Naive B cell (primary cell): ENCODE results near the gene CCDC24. TPM values are rescaled to one million over a fixed set of nuclear protein-coding genes. Genes with fewer than 3 reads are reported as not detected.

Experiments used
- ATAC-seq, 2 donors: fragments of 150-1000 bp; cut with Tn5 transposase; 2 replicates each; pipeline ENCODE4 v1.10.0; 2021; ENCODE audit warnings: low read depth in 2 of 2, mild to moderate bottlenecking in 2 of 2, moderate library complexity in 2 of 2
- DNase-seq: peaks from one replicate; pipeline ENCODE4 v3.0.0; 2022
- H3K27ac Mint-ChIP-seq, 6 donors: one replicate each; pipeline ENCODE4 v1.8.0; 2020 to 2022; ENCODE audit warnings: mild to moderate bottlenecking in 6 of 6, mixed read lengths in 6 of 6, moderate library complexity in 5 of 6, inconsistent platforms in 2 of 6
- H3K27me3 Mint-ChIP-seq, 3 donors: one replicate each; pipeline ENCODE4 v1.8.0; 2021 to 2022; ENCODE audit warnings: mixed read lengths in 3 of 3, mild to moderate bottlenecking in 1 of 3
- H3K36me3 Mint-ChIP-seq, 2 donors: one replicate each; pipeline ENCODE4 v1.8.0; 2020 to 2022; ENCODE audit warnings: mixed read lengths in 2 of 2, inconsistent platforms in 1 of 2, mild to moderate bottlenecking in 1 of 2
- H3K4me1 Mint-ChIP-seq, 3 donors: one replicate each; pipeline ENCODE4 v1.8.0; 2020 to 2022; ENCODE audit warnings: mixed read lengths in 3 of 3, inconsistent platforms in 1 of 3, mild to moderate bottlenecking in 1 of 3, moderate library complexity in 1 of 3
- H3K4me3 Mint-ChIP-seq, 8 donors: one replicate each; pipeline ENCODE4 v1.8.0; 2020 to 2022; ENCODE audit warnings: mild to moderate bottlenecking in 8 of 8, mixed read lengths in 8 of 8, moderate library complexity in 8 of 8, inconsistent platforms in 2 of 8
- H3K9me3 Mint-ChIP-seq, 7 donors: one replicate each; pipeline ENCODE4 v1.8.0; 2020 to 2022; ENCODE audit warnings: mixed read lengths in 7 of 7, mild to moderate bottlenecking in 5 of 7, inconsistent platforms in 2 of 7, moderate library complexity in 1 of 7
- polyA plus RNA-seq, 6 donors: library from polyadenylated mRNA; unstranded; fragments of 300-500 nt; fragmentation: Illumina TruSeq; gene quantifications; one replicate each; pipeline ENCODE4 v1.2.3, GENCODE V29; 2021; ENCODE audit warnings: low read depth in 6 of 6

CCDC24 gene
- polyA plus RNA-seq, 6 donors from 2014 or later, result 0.89 to 4.0 (median 2.0) TPM

DNA sequence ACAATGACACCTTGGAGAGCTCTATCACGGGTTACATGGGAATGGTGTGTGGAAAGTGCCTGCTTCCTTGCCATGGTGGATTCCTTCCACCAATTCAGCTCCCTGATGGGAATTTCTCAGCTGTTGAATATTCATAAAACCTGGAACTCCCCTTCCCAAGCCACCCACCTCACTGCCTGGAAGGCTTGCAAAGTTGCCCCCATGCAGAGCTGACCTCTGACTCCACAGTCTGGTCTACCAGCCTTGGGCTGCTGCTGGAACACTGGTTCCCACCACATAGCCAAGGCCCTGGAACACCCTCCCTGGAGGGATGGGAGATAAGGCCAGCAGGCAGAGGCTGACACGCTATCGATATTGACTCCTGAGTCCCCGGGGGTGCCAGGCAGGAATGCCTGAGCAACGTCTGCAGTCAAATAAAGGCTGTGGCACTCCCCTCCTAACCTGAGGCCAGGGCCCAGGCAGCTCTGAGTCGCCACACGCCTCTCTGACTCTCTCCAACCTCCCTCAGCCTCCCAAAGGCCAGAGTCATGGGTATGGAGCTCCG lies 8.8 kb downstream of the CCDC24 start:
- DNase-seq (no peak), ATAC-seq (no peak)
- Mint-ChIP-seq H3K4me1 (peaks cover 0 to 5% (median 0%) of the 10 kb centered on the region in 3 donors), H3K27ac (no peak overlapping the region), H3K27me3 (peaks cover 0 to 14% (median 0%) of the 10 kb centered on the region in 3 donors), H3K9me3 (no peaks in the 10 kb centered on the region), H3K36me3 (no peaks in the 10 kb centered on the region), H3K4me3 (peak overlapping the region in 1 of 8 donors; percentile 42)

DNA sequence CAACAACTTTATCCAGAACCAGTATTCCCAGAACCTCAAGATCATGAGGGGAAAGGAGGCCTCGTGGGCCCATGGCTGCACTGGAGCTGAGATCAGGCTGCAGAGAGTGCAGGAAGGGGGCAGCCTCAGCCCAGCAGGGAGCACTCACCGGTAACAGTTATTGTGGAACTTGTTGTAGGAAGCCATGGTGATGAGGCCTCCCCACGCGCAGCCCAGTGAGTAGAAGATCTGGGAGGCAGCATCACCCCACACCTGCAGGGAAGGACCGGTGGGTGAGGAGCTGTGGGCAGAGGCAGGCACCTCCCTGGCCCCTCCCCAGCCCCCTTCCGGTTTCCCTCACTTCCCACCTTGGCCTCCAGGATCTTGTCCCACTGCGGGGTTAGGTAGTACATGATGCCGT lies 10.8 kb downstream of the CCDC24 start:
- Mint-ChIP-seq H3K4me1 (peaks cover 0 to 5% (median 0%) of the 10 kb centered on the region in 3 donors), H3K27ac (no peak overlapping the region), H3K9me3 (no peaks in the 10 kb centered on the region), H3K36me3 (no peaks in the 10 kb centered on the region), H3K4me3 (no peak overlapping the region), H3K27me3 (peaks cover 0 to 14% (median 0%) of the 10 kb centered on the region in 3 donors)
- DNase-seq (no peak), ATAC-seq (no peak)

- Mint-ChIP-seq H3K4me3 (no peak overlapping the region), H3K4me1 (peaks cover 0 to 5% (median 0%) of the 10 kb centered on the region in 3 donors), H3K27me3 (peaks cover 0 to 14% (median 0%) of the 10 kb centered on the region in 3 donors), H3K27ac (no peak overlapping the region), H3K9me3 (no peaks in the 10 kb centered on the region), H3K36me3 (no peaks in the 10 kb centered on the region)
- DNase-seq (no peak), ATAC-seq (no peak)
Measured at GRCh38 chr1:44002606-44003157, 11.3 kb downstream of the CCDC24 start.

GRCh38 chr1:44008259-44008658 lies 16.9 kb downstream of the CCDC24 start:
- no peaks in the 10 kb centered on the region for H3K36me3 Mint-ChIP-seq
- DNase-seq, result no peak
- no peak overlapping the region for H3K27ac Mint-ChIP-seq
- H3K27me3 Mint-ChIP-seq, result no peaks in the 10 kb centered on the region
- no peak for ATAC-seq
- no peaks in the 10 kb centered on the region for H3K4me1 Mint-ChIP-seq
- H3K4me3 Mint-ChIP-seq, result peak overlapping the region in 1 of 8 donors; percentile 64
- no peaks in the 10 kb centered on the region for H3K9me3 Mint-ChIP-seq

DNA sequence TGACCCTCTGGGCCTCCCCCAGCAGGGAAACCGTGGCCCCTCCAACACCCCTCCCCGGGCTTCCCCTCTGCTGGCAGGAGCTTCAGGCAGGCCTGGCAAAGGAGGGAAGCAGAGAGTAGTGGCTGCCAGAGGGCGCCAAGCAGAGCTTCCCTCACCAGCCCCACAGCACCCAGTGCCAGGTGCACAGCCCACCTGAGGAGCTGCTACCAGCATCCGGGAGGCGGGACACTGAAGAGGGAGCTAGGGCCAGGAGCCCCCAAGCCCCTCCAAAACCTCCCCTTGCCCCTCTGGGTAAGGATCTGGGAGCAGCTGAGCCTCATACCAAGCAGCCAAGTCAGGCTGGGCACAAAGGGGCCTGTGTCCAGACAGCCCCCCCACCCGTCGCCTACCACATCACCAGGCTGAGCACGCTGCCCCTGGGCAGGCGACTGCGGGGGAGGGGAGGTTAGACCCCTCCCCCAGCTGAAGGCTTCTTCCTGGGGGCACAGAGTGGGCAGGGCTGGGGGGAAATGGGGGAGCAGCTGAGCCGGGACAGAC lies 19.6 kb downstream of the CCDC24 start:
- Mint-ChIP-seq H3K9me3 (no peaks in the 10 kb centered on the region), H3K4me3 (no peak overlapping the region), H3K4me1 (no peaks in the 10 kb centered on the region), H3K27ac (no peak overlapping the region), H3K36me3 (no peaks in the 10 kb centered on the region), H3K27me3 (peaks cover 0 to 13% (median 11%) of the 10 kb centered on the region in 3 donors)
- DNase-seq, result no peak
- no peak for ATAC-seq

- H3K36me3 Mint-ChIP-seq, result no peaks in the 10 kb centered on the region
- no peaks in the 10 kb centered on the region for H3K9me3 Mint-ChIP-seq
- H3K27me3 Mint-ChIP-seq, result peaks cover 0 to 13% (median 11%) of the 10 kb centered on the region in 3 donors
- no peak for ATAC-seq
- DNase-seq, result no peak
- peak overlapping the region in 1 of 8 donors; percentile 13 for H3K4me3 Mint-ChIP-seq
- H3K27ac Mint-ChIP-seq, result peak overlapping the region in 1 of 6 donors; percentile 89
- H3K4me1 Mint-ChIP-seq, result no peaks in the 10 kb centered on the region
Measured at GRCh38 chr1:44012404-44012803, 21.0 kb downstream of the CCDC24 start.

- peaks cover 0 to 13% (median 11%) of the 10 kb centered on the region in 3 donors for H3K27me3 Mint-ChIP-seq
- no peak overlapping the region for H3K4me3 Mint-ChIP-seq
- DNase-seq (no peak), ATAC-seq (no peak)
- no peaks in the 10 kb centered on the region for H3K4me1 Mint-ChIP-seq
- no peak overlapping the region for H3K27ac Mint-ChIP-seq
- no peaks in the 10 kb centered on the region for H3K36me3 Mint-ChIP-seq
- no peaks in the 10 kb centered on the region for H3K9me3 Mint-ChIP-seq
Measured at GRCh38 chr1:44012941-44013609, 21.7 kb downstream of the CCDC24 start.

- no peak for DNase-seq
- Mint-ChIP-seq H3K4me3 (no peak overlapping the region), H3K9me3 (no peaks in the 10 kb centered on the region), H3K36me3 (no peaks in the 10 kb centered on the region), H3K4me1 (no peaks in the 10 kb centered on the region), H3K27ac (peak overlapping the region in 2 of 6 donors; percentile 3 to 13), H3K27me3 (peaks cover 0 to 13% (median 11%) of the 10 kb centered on the region in 3 donors)
- no peak for ATAC-seq
Measured at GRCh38 chr1:44013949-44014348, 22.6 kb downstream of the CCDC24 start.

DNA sequence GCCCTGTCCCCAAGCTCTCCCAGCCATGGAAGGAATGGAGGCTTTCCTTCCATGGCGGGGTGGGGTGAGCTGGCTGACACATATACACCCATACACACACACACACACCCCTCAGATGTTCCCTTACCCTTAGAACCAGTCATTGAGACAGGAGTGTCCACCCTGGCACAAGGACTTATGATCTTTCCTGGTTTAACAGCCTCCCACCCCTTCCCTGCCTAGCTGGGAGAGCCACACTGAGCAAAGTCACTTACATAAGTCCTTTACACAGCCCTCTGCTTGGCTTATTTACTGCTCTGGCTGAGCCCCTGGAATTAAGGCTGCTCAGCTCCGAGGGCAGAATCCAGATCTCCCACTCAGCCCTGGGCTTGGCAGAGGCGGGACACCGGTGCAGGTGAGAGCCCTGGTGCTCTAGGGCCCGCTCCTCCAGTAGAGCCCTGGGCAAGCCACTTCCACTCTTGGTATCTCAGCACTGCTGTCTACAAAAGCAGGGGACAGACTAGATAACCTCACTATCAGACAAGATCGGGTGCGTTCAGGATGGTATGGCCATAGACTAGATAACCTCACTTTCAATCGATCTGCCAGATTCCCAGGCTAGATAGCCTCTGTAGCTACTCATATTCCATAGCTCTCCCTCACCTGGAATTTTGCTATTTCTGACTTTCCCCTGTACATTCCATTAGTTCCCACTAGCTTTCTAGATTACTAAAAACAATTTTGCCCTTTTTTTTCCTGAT lies 23.1 kb downstream of the CCDC24 start:
- ATAC-seq (no peak), DNase-seq (no peak)
- Mint-ChIP-seq H3K36me3 (no peaks in the 10 kb centered on the region), H3K27ac (peak overlapping the region in 2 of 6 donors; percentile 3 to 13), H3K4me3 (no peak overlapping the region), H3K27me3 (peaks cover 0 to 13% (median 11%) of the 10 kb centered on the region in 3 donors), H3K4me1 (no peaks in the 10 kb centered on the region), H3K9me3 (no peaks in the 10 kb centered on the region)

- H3K36me3 Mint-ChIP-seq, result no peaks in the 10 kb centered on the region
- H3K27ac Mint-ChIP-seq, result no peak overlapping the region
- ATAC-seq, result no peak
- no peaks in the 10 kb centered on the region for H3K4me1 Mint-ChIP-seq
- DNase-seq, result no peak
- no peak overlapping the region for H3K4me3 Mint-ChIP-seq
- no peaks in the 10 kb centered on the region for H3K9me3 Mint-ChIP-seq
- H3K27me3 Mint-ChIP-seq, result peaks cover 0 to 13% (median 11%) of the 10 kb centered on the region in 3 donors
Measured at GRCh38 chr1:44015206-44015605, 23.8 kb downstream of the CCDC24 start.

GRCh38 chr1:44016041-44016889 lies 24.9 kb downstream of the CCDC24 start:
- H3K4me3 Mint-ChIP-seq, result no peak overlapping the region
- no peaks in the 10 kb centered on the region for H3K4me1 Mint-ChIP-seq
- no peaks in the 10 kb centered on the region for H3K9me3 Mint-ChIP-seq
- H3K27ac Mint-ChIP-seq, result no peak overlapping the region
- no peaks in the 10 kb centered on the region for H3K36me3 Mint-ChIP-seq
- DNase-seq, result no peak
- ATAC-seq, result no peak
- H3K27me3 Mint-ChIP-seq, result peaks cover 0 to 13% (median 11%) of the 10 kb centered on the region in 3 donors

- H3K27ac Mint-ChIP-seq, result no peak overlapping the region
- ATAC-seq, result no peak
- H3K27me3 Mint-ChIP-seq, result peaks cover 0 to 13% (median 11%) of the 10 kb centered on the region in 3 donors
Measured at GRCh38 chr1:44016890-44017400, 25.5 kb downstream of the CCDC24 start.

More at GRCh38 chr1:44016890-44017400, 25.5 kb downstream of the CCDC24 start:
- no peaks in the 10 kb centered on the region for H3K9me3 Mint-ChIP-seq
- H3K4me3 Mint-ChIP-seq, result no peak overlapping the region
- no peak for DNase-seq
- H3K4me1 Mint-ChIP-seq, result no peaks in the 10 kb centered on the region
- H3K36me3 Mint-ChIP-seq, result no peaks in the 10 kb centered on the region
